ENCODE data around the gene SMPDL3A.

Gene SMPDL3A

DNA sequence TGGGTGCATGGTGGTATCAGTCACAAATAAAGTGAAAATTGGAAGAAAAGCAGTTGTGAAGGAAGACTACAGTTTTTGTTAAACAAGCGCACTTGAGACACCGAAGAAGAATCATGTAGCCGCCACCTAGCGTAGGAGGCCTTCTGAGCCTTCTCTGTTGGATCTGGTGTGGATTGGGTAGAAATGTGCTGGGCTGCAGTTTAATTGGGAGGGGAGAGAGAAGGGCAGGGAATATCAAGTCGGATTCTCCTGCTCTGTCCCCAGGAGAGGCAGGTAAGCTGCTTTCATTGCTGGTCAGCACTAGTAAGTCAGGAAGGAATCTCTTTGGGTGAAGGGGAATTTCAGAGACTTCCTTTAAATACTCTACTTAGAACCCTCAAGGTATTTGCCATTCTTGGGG lies 10.8 kb upstream of the SMPDL3A start:
- DNase-seq (ENCODE audit: low read depth) = no peak

DNA sequence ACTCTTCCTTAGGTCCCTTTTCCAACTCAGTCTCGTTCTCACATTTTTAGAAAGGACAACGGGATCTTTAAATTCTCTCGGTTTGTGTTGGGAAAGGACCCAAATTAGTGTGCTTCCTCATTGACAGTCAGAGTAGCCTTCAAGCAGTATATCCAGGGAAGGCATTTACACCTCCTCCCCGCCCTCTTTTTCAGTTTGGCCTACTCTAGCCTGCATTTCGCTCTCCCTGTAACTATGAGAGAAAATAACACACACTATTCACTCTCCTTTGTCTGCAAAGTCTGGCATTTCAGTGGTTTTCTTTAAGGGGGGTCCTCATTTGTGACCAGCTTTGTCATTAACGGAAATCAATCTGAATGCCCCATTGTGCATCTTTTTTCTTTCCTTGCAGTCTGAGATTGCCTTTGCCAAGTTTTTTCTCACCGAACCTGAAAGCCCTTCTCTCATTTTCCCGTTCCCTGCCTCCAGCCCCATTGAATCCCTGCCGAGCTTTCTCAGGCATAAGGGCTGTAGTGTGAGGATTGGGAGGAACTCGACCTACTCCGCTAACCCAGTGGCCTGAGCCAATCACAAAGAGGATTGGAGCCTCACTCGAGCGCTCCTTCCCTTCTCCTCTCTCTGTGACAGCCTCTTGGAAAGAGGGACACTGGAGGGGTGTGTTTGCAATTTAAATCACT lies 9.9 kb upstream of the SMPDL3A start:
- no peak for DNase-seq (ENCODE audit: low read depth)

DNA sequence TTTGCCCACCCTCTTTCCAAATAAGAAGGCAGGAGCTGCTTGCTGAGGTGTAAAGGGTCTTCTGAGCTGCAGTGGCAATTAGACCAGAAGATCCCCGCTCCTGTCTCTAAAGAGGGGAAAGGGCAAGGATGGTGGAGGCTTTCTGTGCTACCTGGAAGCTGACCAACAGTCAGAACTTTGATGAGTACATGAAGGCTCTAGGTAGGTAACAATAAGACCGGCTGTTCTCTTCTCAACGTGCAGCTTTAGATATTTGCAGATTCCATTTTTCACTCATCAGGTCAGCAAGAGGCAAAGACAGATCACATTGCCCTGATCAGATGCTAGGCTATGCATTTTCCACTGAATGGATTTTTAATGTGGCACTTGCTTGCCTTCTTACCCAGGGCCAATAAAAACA lies 9.4 kb upstream of the SMPDL3A start, which contains the start of gene FABP7:
Gene FABP7 (plus strand): TSS at position 50 of the 400 bp plus-strand sequence. CDS start 79 bp downstream, at position 129.
- no peak for DNase-seq (ENCODE audit: low read depth)

DNA sequence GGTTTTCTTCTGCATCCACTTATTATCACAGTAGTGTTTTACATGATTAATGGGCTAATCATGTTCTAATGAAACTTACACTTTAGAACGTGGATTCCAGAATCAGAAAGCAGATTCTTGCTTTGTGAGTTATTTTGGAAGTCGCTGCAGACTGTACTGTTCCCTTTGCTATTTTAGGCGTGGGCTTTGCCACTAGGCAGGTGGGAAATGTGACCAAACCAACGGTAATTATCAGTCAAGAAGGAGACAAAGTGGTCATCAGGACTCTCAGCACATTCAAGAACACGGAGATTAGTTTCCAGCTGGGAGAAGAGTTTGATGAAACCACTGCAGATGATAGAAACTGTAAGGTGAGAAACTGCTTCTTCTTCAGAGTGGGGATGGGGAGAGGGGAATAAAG lies 8.9 kb upstream of the SMPDL3A start:
- no peak for DNase-seq (ENCODE audit: low read depth)

DNA sequence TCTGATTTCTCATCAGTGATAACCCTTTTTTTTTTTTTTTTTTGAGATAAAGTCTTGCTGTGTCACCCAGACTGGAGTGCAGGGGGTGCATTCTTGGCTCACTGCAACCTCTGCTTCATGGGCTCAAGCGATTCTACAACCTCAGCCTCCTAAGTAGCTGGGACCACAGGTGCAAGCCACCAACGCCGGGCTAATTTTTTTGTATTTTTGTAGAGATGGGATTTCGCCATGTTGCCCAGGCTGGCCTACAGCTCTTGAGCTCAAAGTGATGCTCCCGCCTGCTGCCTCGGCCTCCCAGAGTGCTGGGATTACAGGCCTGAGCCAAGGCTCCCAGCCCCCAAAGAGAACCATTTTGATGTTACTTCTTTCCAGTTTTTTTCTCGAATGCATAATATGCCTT lies 7.3 kb upstream of the SMPDL3A start:
- no peak for DNase-seq (ENCODE audit: low read depth)

DNA sequence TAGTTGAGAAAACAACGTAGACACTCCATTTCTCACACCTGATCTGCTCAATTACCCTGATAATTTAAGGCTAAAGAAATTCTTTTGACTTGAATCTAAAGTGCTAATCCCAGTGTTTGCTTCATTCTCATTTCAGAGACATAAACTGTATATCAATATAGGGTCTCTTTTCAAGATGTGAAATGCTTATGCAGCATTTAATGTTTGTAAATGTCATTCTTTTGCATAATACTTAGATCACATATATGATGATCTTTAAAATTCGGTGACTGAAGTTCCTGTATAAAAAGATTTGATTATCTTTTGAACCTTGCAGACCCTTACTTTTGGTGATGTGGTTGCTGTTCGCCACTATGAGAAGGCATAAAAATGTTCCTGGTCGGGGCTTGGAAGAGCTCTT lies 5.7 kb upstream of the SMPDL3A start:
- no peak for DNase-seq (ENCODE audit: low read depth)

DNA sequence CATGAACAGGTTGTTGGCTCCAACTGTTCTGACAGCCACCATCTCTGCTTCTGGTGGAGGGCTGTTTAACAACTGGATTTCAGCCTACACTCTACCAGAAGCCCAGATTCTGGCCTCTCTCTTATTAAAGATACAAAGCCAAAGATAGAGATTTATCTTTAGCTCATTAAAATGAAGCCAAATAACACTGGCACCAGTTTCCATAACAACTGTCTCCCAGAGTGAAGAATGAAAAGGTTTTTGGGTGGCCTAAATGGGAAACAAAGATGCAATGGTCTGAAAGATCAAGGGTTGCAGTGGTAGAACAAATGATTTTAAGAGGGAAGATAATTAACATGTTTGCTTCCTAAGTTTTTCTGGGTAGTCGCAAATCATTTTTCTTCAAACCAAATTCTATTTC lies 3.2 kb upstream of the SMPDL3A start:
- no peak for DNase-seq (ENCODE audit: low read depth)

DNA sequence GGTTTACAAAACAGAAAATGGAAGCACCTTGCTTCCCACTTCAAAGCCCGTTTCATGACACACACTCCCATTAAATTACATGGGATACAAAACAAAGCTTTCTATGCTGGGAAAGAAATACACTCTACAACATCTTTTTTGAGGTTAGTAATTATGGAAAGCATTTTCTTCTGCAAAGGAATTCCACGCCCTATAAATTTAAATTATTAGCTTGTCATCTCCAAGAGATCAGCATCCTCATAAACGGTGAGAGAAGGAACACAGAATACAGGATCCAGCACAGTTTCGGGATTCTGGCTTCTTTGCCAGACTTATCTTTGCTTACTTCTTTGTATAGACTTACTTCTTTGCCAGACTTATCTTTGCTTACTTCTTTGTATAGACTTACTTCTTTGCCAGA lies 1.3 kb upstream of the SMPDL3A start:
- DNase-seq (ENCODE audit: low read depth) = no peak

DNA sequence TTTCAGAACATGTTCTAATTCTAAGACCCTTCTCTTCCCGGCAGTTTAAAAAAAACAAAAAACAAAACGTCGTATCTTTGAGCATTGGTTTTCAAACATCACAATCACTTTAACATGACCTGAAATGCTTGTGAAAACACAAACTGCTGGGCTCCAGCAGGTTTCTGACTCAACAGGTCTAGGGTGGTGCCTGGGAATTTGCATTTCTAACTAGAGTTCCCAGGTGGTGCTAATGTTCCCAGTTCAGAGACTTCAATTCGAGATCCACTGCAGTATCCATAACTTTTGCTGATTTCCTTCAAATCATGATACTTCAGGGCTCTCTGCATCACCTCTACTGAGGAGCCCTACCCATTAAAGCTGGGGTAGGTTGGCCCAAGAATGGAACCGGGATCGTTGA lies 850 bp upstream of the SMPDL3A start:
- DNase-seq (ENCODE audit: low read depth) = no peak

DNA sequence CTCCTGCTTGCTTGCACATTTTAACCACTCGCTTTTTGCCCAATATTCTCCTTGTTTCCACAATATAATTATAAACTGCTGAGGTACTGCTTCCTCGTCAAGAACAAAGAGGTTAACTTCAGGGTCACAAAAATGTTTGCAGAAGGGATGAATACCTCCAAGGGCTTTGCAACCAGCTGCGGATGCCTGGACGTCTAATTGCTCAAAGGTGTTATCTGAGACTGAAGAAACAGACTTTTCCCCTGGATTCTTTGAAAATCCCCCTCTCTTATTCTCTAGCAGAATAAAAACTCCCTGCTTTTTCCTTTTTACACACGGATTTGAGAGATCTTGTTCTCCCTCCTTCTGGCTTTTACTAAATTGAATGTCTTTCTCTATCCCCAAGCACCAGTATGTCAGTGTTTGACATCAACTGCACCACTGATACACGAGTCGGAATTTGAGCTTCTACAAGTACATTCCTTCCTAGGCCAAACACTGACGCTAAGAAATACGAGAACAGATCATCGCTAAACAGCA lies 336 bp upstream of the SMPDL3A start:
- DNase-seq (ENCODE audit: low read depth) = no peak

DNA sequence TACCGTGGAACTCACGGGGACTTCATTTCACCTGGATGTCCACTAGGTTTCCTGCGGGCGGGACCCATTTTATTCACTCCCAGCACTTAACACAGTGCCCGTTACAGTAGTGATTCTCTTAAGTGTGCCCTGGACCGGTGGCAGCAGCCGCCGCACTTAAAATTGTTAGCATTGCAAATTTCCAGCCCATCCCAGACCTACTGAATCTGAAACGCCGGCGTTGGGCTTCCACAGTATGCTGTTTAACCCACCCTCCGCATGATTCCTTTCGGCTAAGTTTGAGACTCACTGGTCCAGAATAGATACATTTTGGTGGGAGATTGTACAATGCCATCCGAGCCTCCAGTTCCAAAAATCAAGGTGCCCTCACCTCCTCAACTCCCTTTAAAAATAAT lies 967 bp downstream of the SMPDL3A start:
- no peak for DNase-seq (ENCODE audit: low read depth)

DNA sequence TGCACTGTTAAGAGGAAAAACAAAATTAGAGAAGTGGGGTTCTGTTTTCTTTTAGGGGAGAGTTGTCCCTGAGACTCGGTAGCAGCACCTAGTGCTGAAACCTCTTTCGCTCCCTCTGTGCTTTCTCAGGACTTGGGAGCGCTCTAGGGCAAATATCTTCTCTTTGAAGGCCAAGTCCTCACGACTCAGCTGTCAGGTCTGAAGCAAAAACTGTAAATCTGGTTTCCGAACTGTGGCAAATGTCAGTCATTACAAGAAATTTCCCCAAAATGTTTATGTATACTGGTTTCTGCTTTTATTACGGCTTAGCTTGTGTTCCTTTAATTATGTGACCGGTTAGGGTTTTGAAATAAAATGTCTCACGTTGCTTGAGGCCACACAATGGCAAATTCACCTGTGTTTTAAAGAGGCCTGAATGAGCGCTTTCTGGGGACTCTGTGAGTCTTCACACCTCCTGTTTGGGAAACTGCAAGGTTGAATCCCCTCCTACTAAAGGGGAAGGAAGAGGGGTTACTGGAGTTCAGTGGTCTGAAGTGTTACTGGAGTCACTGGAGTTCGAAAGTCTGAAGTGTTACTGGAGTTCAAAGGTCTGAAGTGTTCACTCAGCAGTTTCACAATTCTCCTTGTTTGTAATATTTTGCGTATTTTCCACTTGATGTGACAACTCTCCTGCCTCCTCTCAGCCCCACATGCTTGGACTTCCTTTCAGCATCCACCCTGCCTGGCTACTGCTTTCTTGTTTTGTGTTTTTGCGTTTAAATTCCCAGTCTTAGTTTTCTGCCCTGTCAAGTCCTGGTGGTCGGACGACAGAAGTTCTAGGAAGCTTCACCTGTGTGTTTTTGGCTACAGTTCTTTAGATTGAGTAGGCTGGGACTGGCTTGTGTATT lies 1.6 kb downstream of the SMPDL3A start:
- DNase-seq (ENCODE audit: low read depth) = no peak

DNA sequence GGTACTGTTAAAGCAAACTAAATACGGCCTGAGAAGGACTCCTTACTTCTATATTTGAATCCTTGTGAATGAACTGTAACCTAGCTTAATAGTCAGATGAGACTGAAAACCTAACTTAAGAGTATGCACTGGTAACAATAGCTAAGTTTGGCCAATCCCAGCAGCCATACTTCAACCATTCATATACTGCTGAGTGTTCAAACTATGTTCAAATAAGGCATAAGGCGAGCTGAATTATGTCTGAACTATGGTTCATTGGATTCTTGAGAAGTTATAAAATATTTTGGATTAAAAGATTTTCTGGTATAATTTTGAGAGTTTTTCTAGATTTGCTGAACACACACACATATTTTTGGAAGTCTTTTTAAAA lies 2.2 kb downstream of the SMPDL3A start:
- DNase-seq (ENCODE audit: low read depth) = no peak

DNA sequence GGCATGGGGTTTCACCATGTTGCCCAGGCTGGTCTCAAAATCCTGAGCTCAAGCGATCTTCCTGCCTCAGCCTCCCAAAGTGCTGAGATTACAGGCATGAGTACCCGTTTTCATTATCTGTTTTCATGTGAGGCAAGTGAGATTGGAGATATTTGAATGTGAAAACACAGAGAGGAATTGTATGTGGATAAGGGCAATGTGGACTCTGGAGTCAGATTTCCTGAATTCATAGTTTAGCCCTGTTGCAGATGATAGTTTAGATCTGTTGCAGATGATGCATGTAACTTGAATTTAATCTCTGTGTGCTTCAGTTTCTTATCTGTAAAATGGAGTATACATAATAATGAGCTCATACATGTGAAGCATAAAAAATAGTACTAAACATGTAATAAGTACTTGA lies 3.7 kb downstream of the SMPDL3A start:
- no peak for DNase-seq (ENCODE audit: low read depth)

DNA sequence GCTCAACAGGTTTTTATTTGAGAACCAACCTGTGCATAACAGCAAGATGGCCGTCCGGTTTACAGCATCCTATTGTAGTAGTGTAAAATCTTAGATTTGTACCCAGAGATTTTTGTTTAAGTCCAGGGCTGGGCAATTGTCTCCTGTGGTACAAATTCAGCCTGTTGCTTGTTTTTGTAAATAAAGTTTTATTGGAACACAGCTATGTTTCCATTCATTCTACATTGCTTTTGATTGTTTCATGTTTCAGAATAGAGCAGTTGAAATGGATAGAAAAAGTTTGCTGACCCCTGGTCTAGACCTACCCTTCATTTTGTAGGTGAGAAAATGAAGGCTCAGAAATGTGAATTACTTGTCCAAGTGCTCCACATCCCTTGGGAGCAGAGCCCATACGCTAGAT lies 8.5 kb downstream of the SMPDL3A start:
- no peak for DNase-seq (ENCODE audit: low read depth)

DNA sequence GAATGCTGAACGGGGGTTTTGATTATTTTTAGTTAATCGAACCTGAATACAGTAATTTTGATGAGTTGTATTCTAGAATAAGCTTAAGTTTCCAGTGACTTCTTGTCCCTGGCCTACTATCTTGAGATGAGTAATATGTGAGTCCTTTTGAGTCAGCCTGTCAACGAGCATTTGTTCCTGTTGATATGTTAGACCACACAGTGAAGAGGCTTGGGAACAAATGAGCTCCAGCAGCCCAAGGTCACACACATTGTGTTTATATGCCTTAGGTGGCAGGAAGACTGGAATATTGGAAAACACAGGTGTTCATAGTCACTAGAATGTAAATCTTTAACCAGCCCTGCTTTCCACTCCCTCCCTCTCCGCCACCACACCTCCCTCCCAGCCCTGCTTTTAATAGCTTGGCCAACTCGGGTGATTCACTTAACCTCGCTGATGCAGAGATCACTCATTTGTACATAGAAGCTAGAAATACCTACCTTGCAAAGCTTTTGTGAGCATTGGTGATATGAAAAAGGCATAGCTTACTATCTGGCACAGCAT lies 9.1 kb downstream of the SMPDL3A start:
- DNase-seq (ENCODE audit: low read depth) = no peak

DNA sequence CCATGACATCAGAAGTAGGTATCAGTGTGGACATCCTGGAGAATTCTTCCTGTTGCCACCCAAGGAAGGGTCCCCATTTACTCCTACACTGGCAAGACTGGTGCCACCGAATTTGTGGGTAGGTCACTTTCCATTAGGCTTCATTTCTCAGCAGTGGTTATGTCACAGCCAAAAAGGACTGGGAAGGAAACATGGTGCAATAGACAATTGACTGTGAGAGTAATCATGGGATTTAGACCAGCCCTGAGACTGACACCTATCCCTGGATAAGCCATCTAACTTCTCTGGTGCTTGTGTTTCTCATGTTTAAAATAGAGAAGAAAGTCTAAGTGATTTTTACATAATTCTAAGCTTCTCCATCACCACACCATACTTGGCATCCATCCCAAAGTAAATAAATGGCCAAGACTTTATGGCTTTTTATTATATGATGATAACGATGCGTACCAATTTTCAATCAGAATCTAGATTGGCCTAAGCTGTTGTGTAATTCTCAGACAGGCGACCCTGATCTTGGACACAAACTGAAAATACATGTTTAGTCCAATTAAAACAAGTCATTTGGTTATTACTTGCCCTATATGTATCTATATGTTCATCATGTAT lies 10.2 kb downstream of the SMPDL3A start:
- no peak for DNase-seq (ENCODE audit: low read depth)

DNA sequence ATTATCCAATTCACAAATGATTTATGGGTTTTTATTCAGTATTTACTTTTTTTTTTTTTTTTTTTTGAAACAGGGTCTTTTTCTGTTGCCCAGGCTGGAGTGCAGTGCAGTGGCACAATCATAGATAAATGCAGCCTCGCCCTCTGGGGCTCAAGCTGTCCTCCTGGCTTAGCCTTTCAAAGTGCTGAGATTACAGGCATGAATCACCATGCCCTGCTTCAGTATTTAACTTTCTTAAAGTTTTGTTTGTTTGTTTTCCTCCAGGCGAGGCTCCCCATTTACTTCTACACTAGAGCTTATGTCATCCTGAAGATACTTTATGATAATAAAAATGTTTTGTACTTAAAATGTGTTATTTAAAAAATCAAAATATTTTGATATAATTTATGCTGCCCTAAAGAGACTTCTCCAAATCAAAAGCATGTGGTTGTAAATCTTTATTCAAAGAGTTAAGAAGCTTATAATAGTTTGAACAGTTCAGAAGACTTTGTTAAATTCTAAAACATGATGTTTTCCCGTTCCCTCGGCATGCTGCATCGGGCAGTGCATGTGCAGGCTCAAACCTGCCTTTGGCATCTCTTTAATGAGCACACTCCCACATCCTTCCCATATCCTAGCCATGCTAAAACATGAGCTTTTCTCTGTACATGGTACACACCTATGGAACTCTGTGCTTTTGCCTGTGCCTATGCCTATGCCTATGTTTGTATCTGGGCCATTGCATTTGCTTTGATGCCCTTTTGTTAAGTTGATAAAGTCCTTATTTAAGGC lies 11.0 kb downstream of the SMPDL3A start:
- DNase-seq (ENCODE audit: low read depth) = no peak

DNA sequence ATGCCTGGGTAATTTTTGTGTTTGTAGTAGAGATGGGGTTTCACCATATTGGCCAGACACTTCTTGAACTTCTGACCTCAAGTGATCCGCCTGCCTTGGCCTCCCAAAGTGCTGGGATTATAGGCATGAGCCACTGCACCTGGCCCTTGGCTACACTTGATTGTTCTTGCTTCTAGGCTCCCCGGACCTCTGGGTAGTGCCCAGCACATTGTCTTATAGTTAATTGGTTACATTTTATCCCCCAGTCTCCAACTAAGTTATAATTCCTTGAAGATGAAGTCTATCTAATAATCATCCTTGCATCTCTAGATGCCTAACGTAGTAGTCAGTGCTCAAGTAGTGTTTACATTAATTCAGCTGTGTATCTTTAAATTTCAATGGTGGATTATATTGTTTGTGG lies 11.8 kb downstream of the SMPDL3A start:
- DNase-seq (ENCODE audit: low read depth) = no peak

DNA sequence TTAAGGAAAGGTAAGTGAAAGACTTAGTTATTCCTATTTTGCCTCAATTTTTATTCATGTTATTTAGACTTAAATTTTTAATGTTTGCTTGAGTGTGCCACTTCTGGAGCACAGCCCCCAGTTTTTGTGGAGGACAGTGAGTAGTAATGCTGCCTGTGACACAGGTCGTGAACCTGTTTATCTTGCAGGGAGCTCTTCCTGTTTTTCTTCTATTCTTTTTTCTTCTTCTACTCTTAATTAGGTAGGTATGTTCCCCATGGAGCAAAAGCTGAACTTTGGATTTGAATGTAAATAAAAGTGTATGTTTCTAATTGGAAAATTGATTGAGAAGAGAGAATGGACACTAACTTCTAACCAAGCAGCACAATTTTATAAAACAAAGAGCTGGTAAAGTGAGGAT lies 12.3 kb downstream of the SMPDL3A start:
- DNase-seq (ENCODE audit: low read depth) = no peak

DNA sequence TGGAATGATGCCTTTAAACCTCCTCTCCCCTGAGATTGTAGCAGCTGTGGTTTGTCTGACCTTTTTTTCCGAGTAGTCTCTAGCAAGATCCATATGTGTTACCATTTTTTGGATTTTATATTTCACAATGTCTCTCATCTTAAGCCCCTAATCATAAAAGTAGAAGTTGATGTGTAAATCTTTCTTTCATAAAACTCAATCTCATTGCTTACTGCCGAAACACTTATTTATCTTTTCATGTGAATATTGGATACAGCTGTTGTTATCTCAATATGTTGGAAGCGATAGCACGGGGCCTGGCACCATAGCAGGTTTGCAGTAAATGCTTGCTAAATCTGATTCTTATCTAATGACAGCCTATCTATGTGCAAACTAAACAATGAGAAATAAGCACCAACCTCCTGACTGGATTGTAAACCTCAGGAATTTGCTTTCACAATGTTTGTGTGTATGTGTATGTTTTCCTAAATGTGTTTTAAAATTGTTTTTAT lies 14.2 kb downstream of the SMPDL3A start:
- no peak for DNase-seq (ENCODE audit: low read depth)
